ENCODE results near the gene NKAIN1.
"Not testable (repeated sequence)": the region's sequence is repeated elsewhere in the genome, so short reads cannot be mapped to it uniquely, and the experiment has no call there.

Gene NKAIN1

GRCh38 chr1:31151402-31151801 is 88.3 kb downstream of the NKAIN1 start:
- no peak for DNase-seq

DNA sequence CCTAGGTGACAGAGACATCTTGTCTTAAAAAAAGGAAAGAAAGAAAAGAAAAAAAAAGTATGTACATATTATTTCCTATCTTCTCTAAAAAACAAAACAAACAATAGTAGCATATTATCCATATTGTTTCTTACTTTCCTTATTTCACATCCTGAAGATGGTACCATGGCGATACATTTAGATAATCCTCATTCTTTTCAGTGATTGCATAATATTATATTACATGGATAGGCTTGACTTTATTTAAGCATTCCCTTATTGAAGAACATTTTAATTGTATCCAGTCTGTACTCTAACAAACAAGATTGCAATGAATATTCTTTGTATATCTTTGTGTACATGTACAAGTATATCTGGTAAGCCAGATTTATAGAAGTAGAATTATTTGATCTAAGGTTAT is 91.3 kb downstream of the NKAIN1 start:
- DNase-seq: no peak

DNA sequence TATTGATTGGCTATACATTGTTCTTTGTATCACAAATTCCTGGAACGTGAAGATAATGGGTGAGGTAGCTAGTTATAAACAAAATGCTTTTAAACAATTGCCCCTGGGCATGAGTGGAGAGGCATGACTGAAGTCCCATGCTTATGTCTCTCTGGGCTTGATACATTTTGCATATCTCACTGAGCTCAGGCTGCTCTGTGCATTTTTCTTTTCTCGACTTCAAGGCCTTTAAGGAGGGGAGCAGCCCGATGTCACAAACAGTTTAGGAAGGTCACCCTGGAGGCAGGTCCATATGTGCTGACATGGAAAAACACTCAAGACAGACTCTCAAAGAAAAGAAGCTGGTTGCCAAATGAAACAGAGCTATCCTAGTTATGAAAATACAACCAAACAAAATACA is 94.0 kb downstream of the NKAIN1 start:
- DNase-seq: peak; percentile 27 to 53

- no peak for DNase-seq
Observed at GRCh38 chr1:31144442-31144841, 95.2 kb downstream of the NKAIN1 start.

DNA sequence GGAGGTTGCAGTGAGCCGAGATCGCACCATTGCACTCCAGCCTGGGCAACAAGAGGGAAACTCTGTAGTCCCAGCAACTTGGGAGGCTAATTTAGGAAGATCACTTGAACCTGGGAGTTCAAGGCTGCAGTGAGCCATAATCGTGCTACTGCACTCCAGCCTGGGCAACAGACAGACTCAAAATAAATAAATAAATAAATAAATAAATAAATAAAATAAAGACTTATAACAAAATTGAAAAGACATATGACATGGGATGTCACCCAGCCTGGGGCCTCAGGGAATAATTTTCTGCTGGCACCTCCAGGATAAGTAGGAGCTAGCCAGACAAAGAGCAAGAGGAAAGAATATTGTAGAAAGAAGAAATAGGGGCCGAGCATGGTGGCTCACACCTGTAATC is 96.2 kb downstream of the NKAIN1 start:
- no peak for DNase-seq

DNA sequence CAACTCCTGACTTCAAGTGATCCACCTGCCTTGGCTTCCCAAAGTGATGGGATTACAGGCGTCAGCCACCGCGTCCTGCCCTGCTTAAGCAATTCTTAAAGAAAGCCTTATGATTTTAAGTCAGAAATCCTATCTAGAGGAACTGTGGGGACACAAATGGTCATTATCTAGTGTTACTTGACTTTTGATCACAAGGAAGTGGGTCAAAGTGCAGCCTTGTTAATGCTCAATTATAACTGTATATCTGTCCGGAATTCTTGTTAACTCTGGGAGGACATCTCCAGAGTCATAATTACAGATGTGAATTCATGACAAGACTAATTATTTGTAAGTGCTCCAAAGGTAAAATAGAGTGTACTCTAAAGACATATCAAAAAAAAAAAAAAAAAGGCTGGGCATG is 97.3 kb downstream of the NKAIN1 start:
- DNase-seq: no peak

GRCh38 chr1:31140299-31140698 is 99.4 kb downstream of the NKAIN1 start:
- DNase-seq: no peak

- not testable (repeated sequence) for DNase-seq
Observed at GRCh38 chr1:31138797-31139521, 100.7 kb downstream of the NKAIN1 start.

GRCh38 chr1:31137873-31138272 is 101.8 kb downstream of the NKAIN1 start:
- not testable (repeated sequence) for DNase-seq

- DNase-seq: no peak
Observed at GRCh38 chr1:31135973-31136600, 103.6 kb downstream of the NKAIN1 start.

GRCh38 chr1:31133368-31133767 is 106.3 kb downstream of the NKAIN1 start:
- no peak for DNase-seq

Measured in NCI-H526 (cell line).